ENCODE measurements around the gene PTPRN2. TPM values are rescaled to one million over a fixed set of nuclear protein-coding genes. Genes with fewer than 3 reads are reported as not detected.

PTPRN2 gene
- total and polyA plus RNA-seq, 2 of the 8 experiments (the other 6 are each of a cell fraction or from before 2014, with no cell fraction given) = 2.6 to 4.5 TPM

- no peak overlapping the region for H3K27ac ChIP-seq (ENCODE audit: low read depth, low read length)
- 70% methylated on average over 4 of the region's 4 CpGs; no CpG with 5 or more reads in 1 of the 2 experiments for WGBS, 2 experiments (ENCODE audit: extremely low coverage in 1 of 2, insufficient coverage in 1 of 2, insufficient read length in 1 of 2, insufficient replicate concordance in 2 of 2, low coverage in 1 of 2, low lambda C conversion rate in 2 of 2, missing lambda C conversion rate in 1 of 2)
- H3K4ac ChIP-seq (replicated peaks; ENCODE audit: insufficient read length, low read depth, low read length) = no peak overlapping the region
- no peak overlapping the region for H2BK12ac ChIP-seq (ENCODE audit: low read depth, low read length)
- H4K91ac ChIP-seq (replicated peaks; ENCODE audit: insufficient read length, low read length) = no peak overlapping the region
- H3K79me1 ChIP-seq (ENCODE audit: low read depth, low read length) = no peaks in the 10 kb centered on the region
- no peaks in the 10 kb centered on the region for H3K4me1 ChIP-seq (replicated peaks in 1 of 4; ENCODE audit: control insufficient read depth in 3 of 4, insufficient read depth in 4 of 4, low read length in 3 of 4)
- no peaks in the 10 kb centered on the region for H3K27me3 ChIP-seq (replicated peaks in 1 of 4; ENCODE audit: control insufficient read depth in 3 of 4, extremely low read depth in 1 of 4, insufficient read depth in 3 of 4, low read length in 3 of 4)
- H4K8ac ChIP-seq (ENCODE audit: extremely low read depth, insufficient read depth, low read length) = no peak overlapping the region
- no peak overlapping the region for H3K4me3 ChIP-seq (ENCODE audit: extremely low read depth in 1 of 4, insufficient read depth in 2 of 4, low read depth in 3 of 4, low read length in 4 of 4)
- H3K14ac ChIP-seq (ENCODE audit: insufficient read length) = no peak overlapping the region
- no peak overlapping the region for H2BK15ac ChIP-seq (ENCODE audit: low read length)
- no peak overlapping the region for H2AFZ ChIP-seq (ENCODE audit: low read length)
- H2AK5ac ChIP-seq (ENCODE audit: low read depth, low read length) = no peak overlapping the region
- no peak overlapping the region for H3K18ac ChIP-seq (ENCODE audit: extremely low read depth, low read length)
- H3K56ac ChIP-seq (replicated peaks; ENCODE audit: insufficient read length, low read depth, low read length) = no peak overlapping the region
- H2BK120ac ChIP-seq (replicated peaks; ENCODE audit: low read depth, low read length) = no peak overlapping the region
- ChIA-PET POLR2A (ENCODE audit: partially characterized antibody) (no interaction called here), CTCF (ENCODE audit: partially characterized antibody) (no interaction called here)
- H2BK5ac ChIP-seq (ENCODE audit: low read depth, low read length) = no peak overlapping the region
- no peak overlapping the region for H3K4me2 ChIP-seq (ENCODE audit: insufficient read depth in 1 of 2, low read depth in 2 of 2, low read length in 2 of 2)
- H3K9me3 ChIP-seq (ENCODE audit: insufficient read depth in 2 of 2, low read depth in 1 of 2, low read length in 1 of 2) = peaks cover 7 to 40% of the 10 kb centered on the region in 2 experiments
- H3K9ac ChIP-seq (replicated peaks in 1 of 4; ENCODE audit: extremely low read depth in 1 of 4, low read depth in 3 of 4, low read length in 3 of 4) = no peak overlapping the region
- no peaks in the 10 kb centered on the region for H4K20me1 ChIP-seq (replicated peaks in 1 of 2; ENCODE audit: control insufficient read depth in 1 of 2, insufficient read depth in 2 of 2, low read length in 2 of 2)
- DNase-seq (ENCODE audit: low read depth in 1 of 2, low spot score in 2 of 2) (no peak), FAIRE-seq (no peak)
- 0 out of 8 replicates have a peak, but pooled peaks cover 0 to 3% (median 0%) of the 10 kb centered on the region in 4 experiments for H3K36me3 ChIP-seq (ENCODE audit: control insufficient read depth in 2 of 4, insufficient read depth in 4 of 4, low read length in 3 of 4)
- H3K79me2 ChIP-seq (ENCODE audit: control insufficient read depth in 1 of 2, insufficient read depth in 2 of 2, low read length in 2 of 2) = no peaks in the 10 kb centered on the region
- H3K23ac ChIP-seq (ENCODE audit: insufficient read length) = no peak overlapping the region
- H3K23me2 ChIP-seq (ENCODE audit: low read depth, low read length) = peaks cover 2% of the 10 kb centered on the region; the same call in 1 of the 2 replicates
- no peak overlapping the region for H4K5ac ChIP-seq (ENCODE audit: insufficient read length, low read depth, low read length)
- no peak overlapping the region for H2BK20ac ChIP-seq (ENCODE audit: low read length)
- TF ChIP-seq EZH2 (IDR thresholded peaks at IDR 0.05; ENCODE audit: low read depth, low read length, severe bottlenecking) = no peak
- no peak for TF ChIP-seq ASH2L (IDR thresholded peaks at IDR 0.05; ENCODE audit: low read length)
- no peak for TF ChIP-seq POLR2A (IDR thresholded peaks at IDR 0.05; ENCODE audit: control extremely low read depth in 1 of 2, low read depth in 2 of 2, low read length in 2 of 2)
- TF ChIP-seq TEAD4 (IDR thresholded peaks at IDR 0.05; ENCODE audit: low read depth, low read length) = no peak
These were observed 420.2 kb downstream of the PTPRN2 start for GRCh38 chr7:158167373-158167772.

Data from H1 (cell line).